ENCODE measurements around the gene ST7.

DNA sequence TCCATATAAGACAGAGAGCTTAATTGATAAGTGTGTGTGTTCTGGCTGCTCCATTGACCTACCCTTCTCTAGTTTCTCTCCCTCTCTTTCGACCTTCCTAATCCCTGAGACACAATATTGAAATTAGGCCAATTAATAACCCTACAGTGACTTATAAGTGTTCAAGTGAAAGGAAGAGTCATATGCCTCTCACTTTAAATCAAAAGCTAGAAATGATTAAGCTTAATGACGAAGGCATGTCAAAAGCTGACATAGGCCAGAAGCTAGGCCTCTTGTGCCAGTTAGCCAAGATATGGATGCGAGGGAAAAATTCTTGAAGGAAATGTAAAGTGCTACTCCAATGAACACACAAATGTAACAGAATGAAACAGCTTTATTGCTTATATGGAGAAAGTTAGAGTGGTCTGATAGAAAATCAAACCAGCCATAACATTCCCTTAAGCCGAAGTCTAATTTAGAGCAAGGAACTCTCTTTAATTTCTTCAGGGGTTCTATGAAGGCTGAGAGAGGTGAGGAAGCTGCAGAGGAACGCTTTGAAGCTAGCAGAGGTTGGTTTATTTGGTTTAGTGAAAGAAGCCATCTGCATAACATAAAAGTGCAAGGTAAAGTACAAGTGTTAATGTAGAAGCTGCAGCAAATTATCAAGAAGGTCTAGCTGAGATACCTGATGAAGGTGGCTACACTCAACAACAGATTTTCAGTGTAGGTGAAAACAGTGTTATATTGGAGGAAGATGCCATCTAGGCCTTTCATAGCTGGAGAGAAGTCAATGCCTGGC is 53.8 kb downstream of the ST7 start:
- TF ChIP-seq, protein P1, sequence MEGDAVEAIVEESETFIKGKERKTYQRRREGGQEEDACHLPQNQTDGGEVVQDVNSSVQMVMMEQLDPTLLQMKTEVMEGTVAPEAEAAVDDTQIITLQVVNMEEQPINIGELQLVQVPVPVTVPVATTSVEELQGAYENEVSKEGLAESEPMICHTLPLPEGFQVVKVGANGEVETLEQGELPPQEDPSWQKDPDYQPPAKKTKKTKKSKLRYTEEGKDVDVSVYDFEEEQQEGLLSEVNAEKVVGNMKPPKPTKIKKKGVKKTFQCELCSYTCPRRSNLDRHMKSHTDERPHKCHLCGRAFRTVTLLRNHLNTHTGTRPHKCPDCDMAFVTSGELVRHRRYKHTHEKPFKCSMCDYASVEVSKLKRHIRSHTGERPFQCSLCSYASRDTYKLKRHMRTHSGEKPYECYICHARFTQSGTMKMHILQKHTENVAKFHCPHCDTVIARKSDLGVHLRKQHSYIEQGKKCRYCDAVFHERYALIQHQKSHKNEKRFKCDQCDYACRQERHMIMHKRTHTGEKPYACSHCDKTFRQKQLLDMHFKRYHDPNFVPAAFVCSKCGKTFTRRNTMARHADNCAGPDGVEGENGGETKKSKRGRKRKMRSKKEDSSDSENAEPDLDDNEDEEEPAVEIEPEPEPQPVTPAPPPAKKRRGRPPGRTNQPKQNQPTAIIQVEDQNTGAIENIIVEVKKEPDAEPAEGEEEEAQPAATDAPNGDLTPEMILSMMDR (IDR thresholded peaks at IDR 0.05; ENCODE audit: insufficient read depth, low read depth, low read length) = no peak
- TF ChIP-seq EZH2 (IDR thresholded peaks at IDR 0.05; ENCODE audit: insufficient read depth, low read length) = no peak
